ENCODE measurements around the gene LIMS3.
"Not testable (repeated sequence)": the region's sequence is repeated elsewhere in the genome, so short reads cannot be mapped to it uniquely, and the experiment has no call there.

The LIMS3 gene

DNA sequence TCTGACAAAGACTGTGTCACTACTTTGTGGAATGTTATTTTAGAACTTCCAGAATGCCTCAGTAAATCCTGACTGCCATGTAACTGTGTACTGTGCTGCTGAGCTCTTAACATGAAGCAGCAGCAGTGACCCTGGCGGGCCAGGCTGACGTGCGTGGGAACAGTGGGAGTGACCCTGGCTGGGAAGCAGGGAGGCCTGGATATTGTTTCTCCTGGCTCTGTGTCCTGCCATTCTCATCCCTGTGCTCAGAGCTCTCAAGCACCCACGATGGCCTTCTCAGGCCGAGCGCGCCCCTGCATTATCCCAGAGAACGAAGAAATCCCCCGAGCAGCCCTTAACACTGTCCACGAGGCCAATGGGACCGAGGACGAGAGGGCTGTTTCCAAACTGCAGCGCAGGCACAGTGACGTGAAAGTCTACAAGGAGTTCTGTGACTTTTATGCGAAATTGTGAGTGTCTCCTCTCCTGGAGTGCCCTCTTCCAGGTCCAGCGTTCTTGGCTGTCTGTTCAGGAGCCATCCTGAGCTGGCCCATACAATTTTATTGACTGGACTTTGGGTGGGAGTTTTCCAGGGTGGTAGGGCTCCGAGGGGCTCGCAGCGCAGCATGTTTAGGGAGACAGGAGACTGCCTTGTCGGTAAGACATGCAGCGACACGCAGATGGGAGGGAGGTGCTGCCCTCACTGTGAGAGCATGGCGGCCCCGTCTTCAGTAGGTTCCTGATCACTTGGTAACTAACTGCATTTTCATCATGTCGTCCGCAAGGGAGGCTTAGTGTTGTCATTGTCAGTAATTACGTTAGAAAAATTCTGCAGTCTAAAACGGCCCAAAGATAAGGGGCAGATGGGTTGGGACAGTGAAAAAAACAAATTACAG lies at the start of gene LIMS3:
Gene LIMS3, plus strand, starts transcription at position 227 of the 875 bp plus-strand sequence. Its CDS starts 41 bp downstream, at position 268.
- H3K27me3 ChIP-seq (ENCODE audit: control insufficient read depth in 1 of 2, insufficient read depth in 2 of 2, low read length in 2 of 2): not testable (repeated sequence)

DNA sequence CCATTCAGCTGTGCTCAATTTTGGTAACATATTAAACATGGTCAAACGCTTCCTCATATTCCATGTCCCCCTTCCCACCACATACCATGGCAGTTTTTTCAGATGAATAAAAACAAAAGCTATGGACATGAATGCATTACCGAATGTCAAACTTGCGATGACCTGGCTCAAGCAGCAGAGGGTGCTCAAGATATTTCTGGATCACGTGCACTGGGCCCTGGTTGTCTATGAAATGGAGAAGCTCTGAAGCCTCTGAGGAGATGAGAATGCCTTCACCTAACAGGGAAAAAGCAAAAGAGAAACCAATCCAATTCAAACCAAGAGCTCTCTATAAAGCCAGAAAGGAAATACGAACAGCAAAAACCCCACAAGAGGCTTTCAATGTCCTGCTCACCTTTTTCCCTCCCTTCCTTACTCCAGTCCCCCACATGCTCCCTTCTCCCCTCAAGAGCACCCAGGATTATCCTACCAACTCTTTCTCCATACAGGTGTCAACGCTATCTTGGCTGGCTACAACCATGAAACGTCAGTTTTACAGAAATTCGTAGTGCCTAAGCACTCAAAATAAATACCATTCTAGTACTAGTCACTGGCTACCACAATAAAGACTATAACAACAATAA lies 27.2 kb upstream of the LIMS3 start:
- H3K4me1 ChIP-seq (ENCODE audit: insufficient read depth, low read length); H3K9me3 ChIP-seq (ENCODE audit: low read length); H3K27ac ChIP-seq (ENCODE audit: low read depth, low read length): not testable (repeated sequence)

More for the DNA sequence above, at the start of gene LIMS3:
- H3K36me3 ChIP-seq (ENCODE audit: insufficient read depth, low read length); H3K27ac ChIP-seq (ENCODE audit: low read depth, low read length); H3K9me3 ChIP-seq (ENCODE audit: low read length); H3K4me1 ChIP-seq (ENCODE audit: insufficient read depth, low read length); H3K4me3 ChIP-seq (ENCODE audit: low read depth in 1 of 2, low read length in 2 of 2); H3K9ac ChIP-seq (ENCODE audit: low read length): not testable (repeated sequence)

DNA sequence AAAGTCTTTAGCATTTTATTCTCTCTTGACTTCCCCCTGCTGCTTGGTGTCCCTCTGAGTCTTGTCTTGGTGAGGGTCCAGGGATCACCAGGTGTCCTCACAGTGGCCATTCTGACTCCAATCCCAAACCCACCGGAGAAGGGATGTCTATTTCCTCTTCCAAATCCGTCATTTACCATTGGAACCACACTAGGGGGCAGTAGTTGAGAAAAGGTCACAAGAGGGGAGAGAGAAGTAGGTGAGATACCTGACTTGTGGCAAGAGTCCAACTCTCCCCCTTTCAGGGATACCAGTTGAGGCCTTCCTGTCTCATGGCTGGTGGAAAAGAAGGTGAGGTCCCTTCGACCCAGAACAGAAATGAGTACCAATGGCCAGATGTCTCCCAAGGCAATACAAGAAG lies 21.9 kb upstream of the LIMS3 start:
- not testable (repeated sequence) for H3K27ac ChIP-seq (ENCODE audit: low read depth, low read length); H3K9me3 ChIP-seq (ENCODE audit: low read length); H3K27me3 ChIP-seq (ENCODE audit: control insufficient read depth in 1 of 2, insufficient read depth in 2 of 2, low read length in 2 of 2); H3K4me1 ChIP-seq (ENCODE audit: insufficient read depth, low read length); H3K36me3 ChIP-seq (ENCODE audit: insufficient read depth, low read length); H3K9ac ChIP-seq (ENCODE audit: low read length); H3K4me3 ChIP-seq (ENCODE audit: low read depth in 1 of 2, low read length in 2 of 2)

More for the DNA sequence above, 27.2 kb upstream of the LIMS3 start:
- H3K9ac ChIP-seq (ENCODE audit: low read length); H3K36me3 ChIP-seq (ENCODE audit: insufficient read depth, low read length); H3K4me3 ChIP-seq (ENCODE audit: low read depth in 1 of 2, low read length in 2 of 2); H3K27me3 ChIP-seq (ENCODE audit: control insufficient read depth in 1 of 2, insufficient read depth in 2 of 2, low read length in 2 of 2): not testable (repeated sequence)

DNA sequence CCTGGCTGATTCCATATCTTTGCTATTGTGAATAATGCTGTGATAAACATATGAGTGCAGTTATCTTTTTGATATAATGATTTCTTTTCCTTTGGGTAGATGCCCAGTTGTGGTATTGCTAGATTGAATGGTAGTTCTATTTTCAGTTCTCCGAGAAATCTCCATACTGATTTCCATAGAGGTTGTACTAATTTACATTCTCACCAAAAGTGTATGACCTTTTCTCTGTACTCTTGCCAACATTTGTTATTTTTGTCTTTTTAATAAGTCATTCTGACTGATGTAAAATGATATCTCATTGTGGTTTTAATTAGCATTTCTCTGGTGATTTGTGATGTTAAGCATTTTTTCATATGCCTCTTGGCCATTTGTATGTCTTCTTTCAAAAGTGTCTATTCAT lies 16.4 kb upstream of the LIMS3 start:
- H3K9ac ChIP-seq (ENCODE audit: low read length); H3K27ac ChIP-seq (ENCODE audit: low read depth, low read length); H3K4me3 ChIP-seq (ENCODE audit: low read depth in 1 of 2, low read length in 2 of 2); H3K36me3 ChIP-seq (ENCODE audit: insufficient read depth, low read length); H3K27me3 ChIP-seq (ENCODE audit: control insufficient read depth in 1 of 2, insufficient read depth in 2 of 2, low read length in 2 of 2); H3K4me1 ChIP-seq (ENCODE audit: insufficient read depth, low read length); H3K9me3 ChIP-seq (ENCODE audit: low read length): not testable (repeated sequence)

- not testable (repeated sequence) for H3K27ac ChIP-seq (ENCODE audit: low read depth, low read length); H3K36me3 ChIP-seq (ENCODE audit: insufficient read depth, low read length); H3K4me3 ChIP-seq (ENCODE audit: low read depth in 1 of 2, low read length in 2 of 2); H3K9me3 ChIP-seq (ENCODE audit: low read length); H3K9ac ChIP-seq (ENCODE audit: low read length); H3K4me1 ChIP-seq (ENCODE audit: insufficient read depth, low read length); H3K27me3 ChIP-seq (ENCODE audit: control insufficient read depth in 1 of 2, insufficient read depth in 2 of 2, low read length in 2 of 2)
Observed at GRCh38 chr2:109888414-109888813, 10.1 kb upstream of the LIMS3 start.

- H3K27ac ChIP-seq (ENCODE audit: low read depth, low read length); H3K4me1 ChIP-seq (ENCODE audit: insufficient read depth, low read length); H3K27me3 ChIP-seq (ENCODE audit: control insufficient read depth in 1 of 2, insufficient read depth in 2 of 2, low read length in 2 of 2); H3K9me3 ChIP-seq (ENCODE audit: low read length); H3K9ac ChIP-seq (ENCODE audit: low read length); H3K36me3 ChIP-seq (ENCODE audit: insufficient read depth, low read length); H3K4me3 ChIP-seq (ENCODE audit: low read depth in 1 of 2, low read length in 2 of 2): not testable (repeated sequence)
Observed at GRCh38 chr2:109889909-109890308, 8.6 kb upstream of the LIMS3 start.

DNA sequence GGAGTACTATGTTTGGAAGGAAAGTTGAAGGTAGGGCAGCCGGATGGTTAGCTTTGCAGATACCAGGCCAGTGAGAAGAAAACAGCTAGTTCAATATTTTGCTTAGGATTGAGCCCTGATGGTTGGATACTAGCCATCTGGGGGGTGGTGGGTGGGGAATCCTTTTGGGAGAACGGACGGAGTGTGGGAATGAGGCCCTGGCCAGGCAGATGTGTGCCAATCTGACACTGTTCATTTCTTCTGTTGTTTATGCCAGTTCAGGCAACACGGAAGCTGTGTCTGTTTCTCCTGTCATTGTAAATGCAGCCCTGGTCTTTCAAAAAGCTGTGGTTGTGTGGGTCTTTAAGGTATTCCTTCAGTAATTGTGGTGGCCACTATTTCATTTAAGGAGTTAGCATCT lies 7.5 kb upstream of the LIMS3 start:
- H3K4me1 ChIP-seq (ENCODE audit: insufficient read depth, low read length); H3K9me3 ChIP-seq (ENCODE audit: low read length); H3K9ac ChIP-seq (ENCODE audit: low read length): not testable (repeated sequence)

DNA sequence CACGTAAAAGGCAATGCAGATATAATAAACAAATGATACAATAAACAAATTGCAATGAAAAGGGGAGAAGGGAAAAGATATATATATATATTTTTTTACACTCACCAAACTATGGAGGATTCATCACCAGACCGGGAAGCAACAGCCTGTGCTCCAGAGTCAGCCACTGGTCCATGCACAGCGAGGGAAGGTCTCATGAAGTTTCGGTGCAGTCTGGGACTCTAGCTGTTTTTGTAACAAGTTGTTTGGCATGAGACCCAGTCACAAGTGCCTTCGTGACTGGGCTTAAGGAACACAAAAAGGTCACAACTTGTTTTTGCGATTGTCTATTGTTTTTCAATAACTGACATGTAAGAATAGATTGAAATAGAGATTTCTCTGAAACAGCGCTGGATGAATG lies 4.8 kb upstream of the LIMS3 start:
- H3K27me3 ChIP-seq (ENCODE audit: control insufficient read depth in 1 of 2, insufficient read depth in 2 of 2, low read length in 2 of 2); H3K27ac ChIP-seq (ENCODE audit: low read depth, low read length); H3K36me3 ChIP-seq (ENCODE audit: insufficient read depth, low read length); H3K4me3 ChIP-seq (ENCODE audit: low read depth in 1 of 2, low read length in 2 of 2); H3K4me1 ChIP-seq (ENCODE audit: insufficient read depth, low read length); H3K9me3 ChIP-seq (ENCODE audit: low read length); H3K9ac ChIP-seq (ENCODE audit: low read length): not testable (repeated sequence)

More for the DNA sequence above, 7.5 kb upstream of the LIMS3 start:
- H3K27ac ChIP-seq (ENCODE audit: low read depth, low read length); H3K4me3 ChIP-seq (ENCODE audit: low read depth in 1 of 2, low read length in 2 of 2); H3K27me3 ChIP-seq (ENCODE audit: control insufficient read depth in 1 of 2, insufficient read depth in 2 of 2, low read length in 2 of 2); H3K36me3 ChIP-seq (ENCODE audit: insufficient read depth, low read length): not testable (repeated sequence)

DNA sequence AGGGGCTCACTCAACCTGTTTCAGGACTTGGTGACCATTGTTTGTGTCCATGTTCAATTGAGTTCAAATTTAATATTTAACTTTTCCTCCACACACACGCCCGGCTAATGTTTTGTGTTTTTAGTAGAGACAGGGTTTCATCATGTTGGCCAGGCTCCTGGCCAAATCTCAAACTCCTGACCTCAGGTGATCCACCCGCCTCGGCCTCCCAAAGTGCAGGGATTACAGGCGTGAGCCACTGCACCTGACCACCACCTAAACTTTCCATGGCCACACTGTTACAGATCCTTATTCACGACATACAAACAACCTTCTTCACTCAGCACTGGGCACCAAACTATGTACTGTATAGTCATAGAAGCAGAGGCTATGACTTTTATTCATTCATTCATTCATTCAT lies 4.3 kb upstream of the LIMS3 start:
- H3K4me3 ChIP-seq (ENCODE audit: low read depth in 1 of 2, low read length in 2 of 2); H3K9ac ChIP-seq (ENCODE audit: low read length); H3K4me1 ChIP-seq (ENCODE audit: insufficient read depth, low read length): not testable (repeated sequence)

DNA sequence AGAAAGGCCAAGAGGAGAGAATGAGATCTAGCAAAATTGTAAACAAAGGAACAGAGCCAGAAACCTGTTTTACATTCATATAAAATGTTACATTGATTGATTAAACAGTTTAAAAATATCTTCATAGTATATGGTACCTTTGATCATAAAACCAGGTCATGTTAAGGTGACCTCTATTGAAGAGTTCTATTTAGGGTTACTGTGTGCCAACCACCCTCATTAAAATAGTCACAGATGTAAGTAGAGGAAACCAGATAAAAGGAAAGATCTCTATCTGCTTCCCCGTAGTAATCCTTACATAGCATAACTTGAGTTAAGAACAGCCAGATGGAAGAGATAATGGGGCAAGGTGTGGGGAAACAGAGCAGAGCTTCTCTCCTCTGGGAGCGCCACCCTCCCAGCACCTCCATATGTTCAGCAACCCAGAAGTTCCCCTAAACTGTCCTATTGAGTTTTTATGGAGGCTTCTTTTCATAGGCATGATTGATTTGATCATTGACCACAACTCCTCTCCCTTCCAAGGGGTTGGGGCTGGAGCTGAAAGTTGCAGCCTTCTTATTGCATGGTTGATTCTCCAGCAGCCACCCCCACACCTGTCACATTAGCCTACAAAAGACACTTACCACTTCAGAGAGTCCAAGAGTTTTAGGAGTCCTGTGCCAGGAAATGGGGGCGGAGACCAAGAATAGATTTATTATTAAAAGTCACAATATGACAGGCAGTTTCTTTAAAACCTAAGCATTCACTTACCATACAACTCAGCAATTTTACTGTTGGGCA lies 3.2 kb upstream of the LIMS3 start:
- not testable (repeated sequence) for H3K4me3 ChIP-seq (ENCODE audit: low read depth in 1 of 2, low read length in 2 of 2); H3K27me3 ChIP-seq (ENCODE audit: control insufficient read depth in 1 of 2, insufficient read depth in 2 of 2, low read length in 2 of 2); H3K36me3 ChIP-seq (ENCODE audit: insufficient read depth, low read length); H3K9ac ChIP-seq (ENCODE audit: low read length); H3K9me3 ChIP-seq (ENCODE audit: low read length); H3K4me1 ChIP-seq (ENCODE audit: insufficient read depth, low read length); H3K27ac ChIP-seq (ENCODE audit: low read depth, low read length)

More for the DNA sequence above, 4.3 kb upstream of the LIMS3 start:
- H3K9me3 ChIP-seq (ENCODE audit: low read length); H3K27ac ChIP-seq (ENCODE audit: low read depth, low read length); H3K36me3 ChIP-seq (ENCODE audit: insufficient read depth, low read length); H3K27me3 ChIP-seq (ENCODE audit: control insufficient read depth in 1 of 2, insufficient read depth in 2 of 2, low read length in 2 of 2): not testable (repeated sequence)

GRCh38 chr2:109896212-109896611 lies 2.3 kb upstream of the LIMS3 start:
- H3K4me3 ChIP-seq (ENCODE audit: low read depth in 1 of 2, low read length in 2 of 2); H3K4me1 ChIP-seq (ENCODE audit: insufficient read depth, low read length); H3K9me3 ChIP-seq (ENCODE audit: low read length); H3K27me3 ChIP-seq (ENCODE audit: control insufficient read depth in 1 of 2, insufficient read depth in 2 of 2, low read length in 2 of 2); H3K27ac ChIP-seq (ENCODE audit: low read depth, low read length); H3K36me3 ChIP-seq (ENCODE audit: insufficient read depth, low read length); H3K9ac ChIP-seq (ENCODE audit: low read length): not testable (repeated sequence)
